Activated naive CD4-positive, alpha-beta T cell (primary cell): ENCODE results near the gene KPNA6.
"Not testable (repeated sequence)": the region's sequence is repeated elsewhere in the genome, so short reads cannot be mapped to it uniquely, and the experiment has no call there.

Experiments
- DNase-seq, 4 experiments: peaks; one replicate each; lab custom pipeline; 2025; lab: John Stamatoyannopoulos, UW

KPNA6 gene

GRCh38 chr1:32107742-32108661 lies at the start of gene KPNA6:
Gene KPNA6, plus strand, starts transcription at chr1:32108056. Its CDS starts 75 bp downstream, at chr1:32108131.
- DNase-seq, result peak; percentile 63 to 81 (median 70)

GRCh38 chr1:32060914-32061313 lies 46.9 kb upstream of the KPNA6 start:
- no peak for DNase-seq

- DNase-seq, result no peak
Observed at GRCh38 chr1:32062867-32063230, 45.0 kb upstream of the KPNA6 start.

- no peak for DNase-seq
Observed at GRCh38 chr1:32063261-32063681, 44.6 kb upstream of the KPNA6 start.

- DNase-seq, result not testable (repeated sequence)
Observed at GRCh38 chr1:32065613-32066488, 42.0 kb upstream of the KPNA6 start.

GRCh38 chr1:32066489-32066873 lies 41.4 kb upstream of the KPNA6 start:
- no peak for DNase-seq

- DNase-seq, result no peak
Observed at GRCh38 chr1:32068957-32069588, 38.8 kb upstream of the KPNA6 start.

- DNase-seq, result no peak
Observed at GRCh38 chr1:32071758-32072621, 35.9 kb upstream of the KPNA6 start.

- DNase-seq, result peak; percentile 82 to 93 (median 88)
Observed at GRCh38 chr1:32072622-32073298, 35.1 kb upstream of the KPNA6 start, which contains the start of gene TMEM39B. Gene TMEM39B, plus strand, starts transcription at chr1:32072939. Its CDS starts 109 bp downstream, at chr1:32073048.

- DNase-seq, result no peak
Observed at GRCh38 chr1:32073299-32074229, 34.3 kb upstream of the KPNA6 start.

GRCh38 chr1:32074841-32075240 lies 33.0 kb upstream of the KPNA6 start:
- DNase-seq, result no peak

- no peak for DNase-seq
Observed at GRCh38 chr1:32077451-32077850, 30.4 kb upstream of the KPNA6 start.

- no peak for DNase-seq
Observed at GRCh38 chr1:32082022-32082421, 25.8 kb upstream of the KPNA6 start.

- not testable (repeated sequence) for DNase-seq
Observed at GRCh38 chr1:32086381-32086780, 21.5 kb upstream of the KPNA6 start.

GRCh38 chr1:32091176-32091575 lies 16.7 kb upstream of the KPNA6 start:
- no peak for DNase-seq

GRCh38 chr1:32091591-32091990 lies 16.3 kb upstream of the KPNA6 start:
- no peak for DNase-seq

GRCh38 chr1:32094746-32095521 lies 12.9 kb upstream of the KPNA6 start:
- DNase-seq, result no peak

- DNase-seq, result no peak
Observed at GRCh38 chr1:32099426-32099825, 8.4 kb upstream of the KPNA6 start.

GRCh38 chr1:32100359-32100758 lies 7.5 kb upstream of the KPNA6 start:
- DNase-seq, result no peak
